Bladder microvascular endothelial cell (primary cell): ENCODE measurements around the gene SERPINB13. TPM values are rescaled to one million over a fixed set of nuclear protein-coding genes. Genes with fewer than 3 reads are reported as not detected.

ENCODE experiments used
- total RNA-seq: library from RNA; depleted of rRNA; stranded (reverse); fragments of >200 nt; gene quantifications from 2 replicates; pipeline ENCODE4 v1.2.3, GENCODE V29; 2014

SERPINB13 gene
- total RNA-seq: not detected in 2 replicates

GRCh38 chr18:63586966-63587365 is at the start of gene SERPINB13:
Gene SERPINB13, plus strand, starts transcription at chr18:63587343. Its CDS starts 1,325 bp downstream, at chr18:63588668.

GRCh38 chr18:63542069-63542468 is 45.1 kb upstream of the SERPINB13 start, which contains the start of gene SERPINB12:
Gene SERPINB12, plus strand, starts transcription at chr18:63542369. Its CDS starts 13,791 bp downstream, at chr18:63556160.

GRCh38 chr18:63644142-63644541 is 57.0 kb downstream of the SERPINB13 start, which contains the start of gene SERPINB4:
Gene SERPINB4, minus strand, starts transcription at chr18:63644256. Its CDS starts 679 bp downstream, at chr18:63643577.

Other genes starting within 250 kb of the SERPINB13 start
- 9.6 and 39.6 TPM in 2 replicates for gene KDSR, start 220.1 kb upstream of the SERPINB13 start, total RNA-seq
- 34.6 and 60.7 TPM in 2 replicates for gene VPS4B, start 164.9 kb upstream of the SERPINB13 start, total RNA-seq
- gene SERPINB5, start 110.4 kb upstream of the SERPINB13 start, total RNA-seq: under 0.01 TPM in 1 of 2 replicates, not detected in the other
- gene SERPINB12, start 45.0 kb upstream of the SERPINB13 start, total RNA-seq: not detected in 2 replicates
- gene SERPINB4, start 56.9 kb downstream of the SERPINB13 start, total RNA-seq: 0.65 TPM in 1 of 2 replicates, not detected in the other
- not detected in 2 replicates for gene SERPINB3, start 74.5 kb downstream of the SERPINB13 start, total RNA-seq
- gene SERPINB11, start 115.6 kb downstream of the SERPINB13 start, total RNA-seq: not detected in 2 replicates
- 0.16 TPM in 1 of 2 replicates, not detected in the other for gene SERPINB7, start 188.1 kb downstream of the SERPINB13 start, total RNA-seq